ENCODE data around the gene TNFRSF13B. TPM values are rescaled to one million over a fixed set of nuclear protein-coding genes. Genes with fewer than 3 reads are reported as not detected.

Gene TNFRSF13B
- total and polyA plus RNA-seq, 2 donors (not counting 1 experiment from before 2014, with no cell fraction given) = not detected

- Histone ChIP-seq H3K9me3 (ENCODE audit: control insufficient read depth, insufficient read depth, low read depth, low read length) (no peaks in the 10 kb centered on the region), H3K27ac (ENCODE audit: insufficient read depth, low read length) (no peak overlapping the region), H3K79me2 (ENCODE audit: control insufficient read depth, insufficient read depth, low read length) (no peaks in the 10 kb centered on the region), H3K4me3 (replicated peaks in 1 of 4; ENCODE audit: control extremely low read depth in 1 of 4, insufficient read depth in 1 of 4, low read depth in 3 of 4, low read length in 4 of 4) (no peak overlapping the region), H3K4me2 (ENCODE audit: extremely low read depth, insufficient read depth, low read length) (no peak overlapping the region), H3K36me3 (ENCODE audit: control insufficient read depth, insufficient read depth, low read length) (no peaks in the 10 kb centered on the region), H3K9ac (ENCODE audit: insufficient read depth, low read length) (no peak overlapping the region), H3K27me3 (ENCODE audit: control insufficient read depth, insufficient read depth, low read length) (peaks cover 7% of the 10 kb centered on the region), H4K20me1 (ENCODE audit: control insufficient read depth, extremely low read depth, insufficient read depth, low read length) (no peaks in the 10 kb centered on the region), H2AFZ (ENCODE audit: low read length) (no peak overlapping the region), H3K4me1 (ENCODE audit: control insufficient read depth, extremely low read depth, insufficient read depth, low read length) (no peaks in the 10 kb centered on the region)
- no peak for TF ChIP-seq CTCF (conservative IDR thresholded peaks at IDR 0.05 in 1 of 2, IDR thresholded peaks at IDR 0.05 in 1 of 2; ENCODE audit: low read depth in 1 of 2, low read length in 2 of 2)
- TF ChIP-seq EZH2 (IDR thresholded peaks at IDR 0.05; ENCODE audit: low read length, missing control alignments) = no peak
- no peak for DNase-seq (ENCODE audit: low read depth in 2 of 2)
Measured at GRCh38 chr17:17019891-17020456, 48.1 kb upstream of the TNFRSF13B start.

- no peak for DNase-seq (ENCODE audit: low read depth in 2 of 2)
- Histone ChIP-seq H3K9me3 (ENCODE audit: control insufficient read depth, insufficient read depth, low read depth, low read length) (no peaks in the 10 kb centered on the region), H3K36me3 (ENCODE audit: control insufficient read depth, insufficient read depth, low read length) (no peaks in the 10 kb centered on the region), H3K79me2 (ENCODE audit: control insufficient read depth, insufficient read depth, low read length) (no peaks in the 10 kb centered on the region), H3K4me2 (ENCODE audit: extremely low read depth, insufficient read depth, low read length) (no peak overlapping the region), H3K4me3 (replicated peaks in 1 of 4; ENCODE audit: control extremely low read depth in 1 of 4, insufficient read depth in 1 of 4, low read depth in 3 of 4, low read length in 4 of 4) (no peak overlapping the region), H3K27me3 (ENCODE audit: control insufficient read depth, insufficient read depth, low read length) (peaks cover 7% of the 10 kb centered on the region), H3K27ac (ENCODE audit: insufficient read depth, low read length) (no peak overlapping the region), H4K20me1 (ENCODE audit: control insufficient read depth, extremely low read depth, insufficient read depth, low read length) (no peaks in the 10 kb centered on the region), H3K9ac (ENCODE audit: insufficient read depth, low read length) (no peak overlapping the region), H2AFZ (ENCODE audit: low read length) (no peak overlapping the region), H3K4me1 (ENCODE audit: control insufficient read depth, extremely low read depth, insufficient read depth, low read length) (no peaks in the 10 kb centered on the region)
- TF ChIP-seq EZH2 (IDR thresholded peaks at IDR 0.05; ENCODE audit: low read length, missing control alignments) = no peak
- no peak for TF ChIP-seq CTCF (conservative IDR thresholded peaks at IDR 0.05 in 1 of 2, IDR thresholded peaks at IDR 0.05 in 1 of 2; ENCODE audit: low read depth in 1 of 2, low read length in 2 of 2)
Measured at GRCh38 chr17:17019430-17019762, 47.5 kb upstream of the TNFRSF13B start.

GRCh38 chr17:17018612-17019429 lies 46.9 kb upstream of the TNFRSF13B start:
- H3K79me2 ChIP-seq (ENCODE audit: control insufficient read depth, insufficient read depth, low read length) = no peaks in the 10 kb centered on the region
- no peak for DNase-seq (ENCODE audit: low read depth in 2 of 2)
- no peaks in the 10 kb centered on the region for H3K4me1 ChIP-seq (ENCODE audit: control insufficient read depth, extremely low read depth, insufficient read depth, low read length)
- no peak overlapping the region for H3K4me3 ChIP-seq (replicated peaks in 1 of 4; ENCODE audit: control extremely low read depth in 1 of 4, insufficient read depth in 1 of 4, low read depth in 3 of 4, low read length in 4 of 4)
- no peak overlapping the region for H3K27ac ChIP-seq (ENCODE audit: insufficient read depth, low read length)
- H3K4me2 ChIP-seq (ENCODE audit: extremely low read depth, insufficient read depth, low read length) = no peak overlapping the region
- H4K20me1 ChIP-seq (ENCODE audit: control insufficient read depth, extremely low read depth, insufficient read depth, low read length) = no peaks in the 10 kb centered on the region
- TF ChIP-seq CTCF (conservative IDR thresholded peaks at IDR 0.05 in 1 of 2, IDR thresholded peaks at IDR 0.05 in 1 of 2; ENCODE audit: low read depth in 1 of 2, low read length in 2 of 2) (no peak), EZH2 (IDR thresholded peaks at IDR 0.05; ENCODE audit: low read length, missing control alignments) (no peak)
- no peak overlapping the region for H3K9ac ChIP-seq (ENCODE audit: insufficient read depth, low read length)
- H3K9me3 ChIP-seq (ENCODE audit: control insufficient read depth, insufficient read depth, low read depth, low read length) = no peaks in the 10 kb centered on the region
- H2AFZ ChIP-seq (ENCODE audit: low read length) = no peak overlapping the region
- H3K36me3 ChIP-seq (ENCODE audit: control insufficient read depth, insufficient read depth, low read length) = no peaks in the 10 kb centered on the region
- H3K27me3 ChIP-seq (ENCODE audit: control insufficient read depth, insufficient read depth, low read length) = peaks cover 7% of the 10 kb centered on the region
